ENCODE data around the gene SUN1. TPM values are rescaled to one million over a fixed set of nuclear protein-coding genes. Genes with fewer than 3 reads are reported as not detected.

The SUN1 gene
- total RNA-seq, 1 donor: 73.4 TPM

DNA sequence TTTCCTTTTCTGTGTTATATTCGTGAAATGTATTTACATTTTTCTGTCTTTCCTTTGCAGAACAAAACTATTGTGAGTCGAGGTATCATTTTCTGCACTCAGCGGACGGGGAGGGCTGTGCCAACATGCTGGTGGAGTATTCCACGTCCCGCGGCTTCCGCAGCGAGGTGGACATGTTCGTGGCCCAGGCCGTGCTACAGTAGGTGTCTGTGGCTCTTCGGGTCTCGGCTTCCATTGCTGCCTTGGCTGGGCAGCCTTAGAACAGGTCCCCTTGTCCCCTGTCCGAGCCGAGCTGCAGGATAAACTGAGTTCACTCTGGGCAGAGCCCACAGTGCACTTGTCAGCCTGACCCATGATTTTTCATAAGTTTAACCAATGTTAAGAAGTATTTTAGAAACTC is 58.6 kb downstream of the SUN1 start:
- no peak for DNase-seq (ENCODE audit: low read depth)
- TF ChIP-seq, protein P1, sequence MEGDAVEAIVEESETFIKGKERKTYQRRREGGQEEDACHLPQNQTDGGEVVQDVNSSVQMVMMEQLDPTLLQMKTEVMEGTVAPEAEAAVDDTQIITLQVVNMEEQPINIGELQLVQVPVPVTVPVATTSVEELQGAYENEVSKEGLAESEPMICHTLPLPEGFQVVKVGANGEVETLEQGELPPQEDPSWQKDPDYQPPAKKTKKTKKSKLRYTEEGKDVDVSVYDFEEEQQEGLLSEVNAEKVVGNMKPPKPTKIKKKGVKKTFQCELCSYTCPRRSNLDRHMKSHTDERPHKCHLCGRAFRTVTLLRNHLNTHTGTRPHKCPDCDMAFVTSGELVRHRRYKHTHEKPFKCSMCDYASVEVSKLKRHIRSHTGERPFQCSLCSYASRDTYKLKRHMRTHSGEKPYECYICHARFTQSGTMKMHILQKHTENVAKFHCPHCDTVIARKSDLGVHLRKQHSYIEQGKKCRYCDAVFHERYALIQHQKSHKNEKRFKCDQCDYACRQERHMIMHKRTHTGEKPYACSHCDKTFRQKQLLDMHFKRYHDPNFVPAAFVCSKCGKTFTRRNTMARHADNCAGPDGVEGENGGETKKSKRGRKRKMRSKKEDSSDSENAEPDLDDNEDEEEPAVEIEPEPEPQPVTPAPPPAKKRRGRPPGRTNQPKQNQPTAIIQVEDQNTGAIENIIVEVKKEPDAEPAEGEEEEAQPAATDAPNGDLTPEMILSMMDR (IDR thresholded peaks at IDR 0.05; ENCODE audit: insufficient read depth, low read depth, low read length): no peak
- H3K4me3 ChIP-seq (ENCODE audit: low read depth, low read length): no peak overlapping the region

DNA sequence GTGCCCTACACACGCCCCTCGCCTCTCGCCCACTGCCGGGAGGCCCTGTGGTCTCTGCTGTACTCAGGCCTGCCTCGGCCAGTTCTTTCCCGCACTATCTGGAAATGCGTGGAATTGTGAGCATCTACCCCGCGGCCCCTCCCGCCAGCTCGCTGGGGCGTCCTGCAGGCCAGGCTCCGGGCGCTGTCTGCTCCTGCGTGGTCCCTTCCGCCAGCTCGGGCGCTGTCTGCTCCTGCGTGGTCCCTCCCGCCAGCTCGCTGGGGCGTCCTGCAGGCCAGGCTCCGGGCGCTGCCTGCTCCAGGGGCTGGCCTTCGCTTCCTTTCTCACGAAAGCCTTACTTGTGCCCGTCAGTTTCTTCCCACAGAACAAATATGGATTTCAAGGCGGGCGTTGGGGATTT is 59.0 kb downstream of the SUN1 start:
- no peak overlapping the region for H3K4me3 ChIP-seq (ENCODE audit: low read depth, low read length)
- no peak for DNase-seq (ENCODE audit: low read depth)
- TF ChIP-seq, protein P1 (IDR thresholded peaks at IDR 0.05; ENCODE audit: insufficient read depth, low read depth, low read length): no peak

DNA sequence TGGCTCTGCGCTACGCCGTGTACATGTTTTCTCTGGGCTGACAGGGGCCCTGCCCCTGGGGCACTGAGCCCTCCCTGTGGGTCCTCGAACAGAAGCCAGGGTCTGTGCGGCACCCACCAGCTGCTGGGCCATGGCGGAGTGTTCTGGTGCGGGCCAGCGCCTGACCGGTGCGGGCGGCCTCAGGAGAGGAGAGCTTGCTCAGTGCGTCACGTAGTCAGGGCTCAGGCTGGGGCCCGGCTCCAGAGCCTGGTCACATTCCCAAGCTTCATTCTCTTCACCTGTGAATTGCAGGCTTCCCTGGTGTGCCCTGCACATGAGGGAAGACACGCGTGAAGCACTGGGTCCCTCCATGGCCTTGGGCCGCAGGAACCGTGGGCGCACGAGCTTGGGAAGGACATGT is 59.5 kb downstream of the SUN1 start:
- TF ChIP-seq, protein P1 (IDR thresholded peaks at IDR 0.05; ENCODE audit: insufficient read depth, low read depth, low read length): no peak
- DNase-seq (ENCODE audit: low read depth): no peak
- H3K4me3 ChIP-seq (ENCODE audit: low read depth, low read length): no peak overlapping the region

DNA sequence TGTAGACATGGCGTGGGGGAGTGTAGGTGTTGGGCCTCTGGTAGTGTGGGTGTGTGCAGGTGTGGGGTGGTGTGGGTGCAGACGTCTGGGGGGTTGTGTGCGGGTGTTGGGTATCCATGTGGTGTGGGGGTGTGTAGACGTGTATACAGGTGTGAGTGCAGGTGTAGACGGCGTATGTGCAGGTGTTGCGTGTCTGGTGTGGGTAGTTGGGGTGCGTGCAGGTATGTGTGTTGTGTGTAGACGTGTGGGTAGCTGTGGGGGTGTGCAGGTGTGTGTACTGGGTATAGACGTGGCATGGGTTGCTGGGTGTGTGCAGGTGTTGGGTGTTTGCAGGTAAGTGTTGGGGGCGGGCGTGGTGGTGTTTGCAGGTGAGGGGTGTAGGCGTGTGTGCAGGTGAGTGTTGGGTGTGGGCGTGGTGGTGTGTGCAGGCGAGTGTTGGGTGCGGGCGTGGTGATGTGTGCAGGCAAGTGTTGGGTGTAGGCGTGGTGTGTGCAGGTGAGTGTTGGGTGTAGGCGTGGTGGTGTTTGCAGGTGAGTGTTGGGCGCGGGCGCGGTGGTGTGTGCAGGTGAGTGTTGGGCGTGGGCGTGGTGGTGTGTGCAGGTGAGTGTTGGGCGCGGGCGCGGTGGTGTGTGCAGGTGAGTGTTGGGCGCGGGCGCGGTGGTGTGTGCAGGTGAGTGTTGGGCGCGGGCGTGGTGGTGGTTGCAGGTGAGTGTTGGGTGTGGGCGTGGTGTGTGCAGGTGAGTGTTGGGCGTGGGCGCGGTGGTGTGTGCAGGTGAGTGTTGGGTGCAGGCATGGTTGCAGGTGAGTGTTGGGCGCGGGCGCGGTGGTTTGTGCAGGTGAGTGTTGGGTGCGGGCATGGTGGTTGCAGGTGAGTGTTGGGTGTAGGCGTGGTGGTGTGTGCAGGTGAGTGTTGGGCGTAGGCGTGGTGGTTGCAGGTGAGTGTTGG is 60.6 kb downstream of the SUN1 start:
- H3K4me3 ChIP-seq (ENCODE audit: low read depth, low read length): no peak overlapping the region
- TF ChIP-seq, protein P1 (IDR thresholded peaks at IDR 0.05; ENCODE audit: insufficient read depth, low read depth, low read length): no peak
- DNase-seq (ENCODE audit: low read depth): no peak

DNA sequence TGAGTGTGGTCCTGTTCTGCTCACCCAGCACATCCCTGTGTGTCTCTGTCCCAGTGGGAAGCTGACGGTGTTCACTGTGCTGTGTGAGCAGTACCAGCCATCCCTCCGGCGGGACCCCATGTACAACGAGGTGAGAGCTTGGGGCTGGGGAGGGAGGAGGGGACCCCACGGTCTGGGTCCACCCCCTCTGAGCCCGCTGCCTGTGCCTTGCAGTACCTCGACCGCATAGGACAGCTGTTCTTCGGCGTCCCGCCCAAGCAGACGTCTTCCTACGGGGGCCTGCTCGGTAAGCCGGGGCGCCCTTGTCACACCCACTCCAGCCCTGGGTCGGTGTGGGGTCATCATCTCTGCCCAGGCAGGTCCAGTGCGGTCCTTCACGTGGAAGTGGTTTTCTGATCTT is 61.4 kb downstream of the SUN1 start:
- TF ChIP-seq, protein P1 (IDR thresholded peaks at IDR 0.05; ENCODE audit: insufficient read depth, low read depth, low read length): no peak
- H3K4me3 ChIP-seq (ENCODE audit: low read depth, low read length): no peak overlapping the region
- DNase-seq (ENCODE audit: low read depth): no peak

DNA sequence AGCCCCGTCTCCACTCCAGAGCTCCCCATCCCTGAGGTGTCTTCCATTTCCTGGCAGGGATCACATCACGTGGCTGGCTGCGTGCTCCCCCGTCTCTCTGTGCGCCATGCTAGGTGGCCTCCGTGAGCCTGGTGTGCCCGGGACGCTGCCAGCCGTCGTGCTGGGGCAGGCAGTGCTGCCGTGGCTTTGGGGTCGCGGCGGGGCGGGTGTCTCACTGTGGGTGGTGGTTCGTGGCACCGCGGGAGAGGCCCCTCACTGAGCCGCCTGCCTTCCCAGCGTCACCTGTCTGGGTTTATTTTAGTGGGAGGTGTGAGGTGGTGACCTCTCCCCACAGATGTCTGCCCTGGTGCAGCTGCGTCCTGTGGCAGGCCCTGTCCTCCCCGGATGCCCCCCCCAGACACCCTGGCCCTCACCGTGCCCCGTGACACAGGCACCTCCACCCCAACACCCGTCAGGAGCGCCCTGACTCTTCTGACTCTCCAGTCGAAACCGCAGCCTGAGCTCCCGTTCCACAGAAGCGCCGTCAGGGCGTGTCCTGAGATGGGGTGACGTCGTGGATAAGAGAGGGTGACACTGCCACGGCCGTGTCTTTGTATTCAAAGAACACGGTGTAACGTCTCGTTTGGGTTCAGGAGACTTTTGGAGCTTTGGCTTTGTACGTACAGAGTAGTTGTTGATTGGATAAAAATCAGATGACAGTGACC is 62.0 kb downstream of the SUN1 start:
- H3K4me3 ChIP-seq (ENCODE audit: low read depth, low read length): no peak overlapping the region
- TF ChIP-seq, protein P1 (IDR thresholded peaks at IDR 0.05; ENCODE audit: insufficient read depth, low read depth, low read length): no peak
- no peak for DNase-seq (ENCODE audit: low read depth)
